ENCODE results near the gene GPR148. TPM values are rescaled to one million over a fixed set of nuclear protein-coding genes. Genes with fewer than 3 reads are reported as not detected.

GPR148 gene
- total and polyA plus RNA-seq, 2 of the 8 experiments (the other 6 are each of a cell fraction or from before 2014, with no cell fraction given): 0.05 TPM; not detected in 1

- TF ChIP-seq, protein P1, sequence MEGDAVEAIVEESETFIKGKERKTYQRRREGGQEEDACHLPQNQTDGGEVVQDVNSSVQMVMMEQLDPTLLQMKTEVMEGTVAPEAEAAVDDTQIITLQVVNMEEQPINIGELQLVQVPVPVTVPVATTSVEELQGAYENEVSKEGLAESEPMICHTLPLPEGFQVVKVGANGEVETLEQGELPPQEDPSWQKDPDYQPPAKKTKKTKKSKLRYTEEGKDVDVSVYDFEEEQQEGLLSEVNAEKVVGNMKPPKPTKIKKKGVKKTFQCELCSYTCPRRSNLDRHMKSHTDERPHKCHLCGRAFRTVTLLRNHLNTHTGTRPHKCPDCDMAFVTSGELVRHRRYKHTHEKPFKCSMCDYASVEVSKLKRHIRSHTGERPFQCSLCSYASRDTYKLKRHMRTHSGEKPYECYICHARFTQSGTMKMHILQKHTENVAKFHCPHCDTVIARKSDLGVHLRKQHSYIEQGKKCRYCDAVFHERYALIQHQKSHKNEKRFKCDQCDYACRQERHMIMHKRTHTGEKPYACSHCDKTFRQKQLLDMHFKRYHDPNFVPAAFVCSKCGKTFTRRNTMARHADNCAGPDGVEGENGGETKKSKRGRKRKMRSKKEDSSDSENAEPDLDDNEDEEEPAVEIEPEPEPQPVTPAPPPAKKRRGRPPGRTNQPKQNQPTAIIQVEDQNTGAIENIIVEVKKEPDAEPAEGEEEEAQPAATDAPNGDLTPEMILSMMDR (IDR thresholded peaks at IDR 0.05; ENCODE audit: control extremely low read depth in 1 of 3, insufficient read depth in 1 of 3, low read depth in 1 of 3, low read length in 3 of 3): peak; percentile 13 to 33 (median 28); a peak in 3 of 4 replicates
- TF ChIP-seq SRF (IDR thresholded peaks at IDR 0.05; ENCODE audit: low read depth, low read length) (no peak), PHF8 (conservative IDR thresholded peaks at IDR 0.05; ENCODE audit: low read depth, low read length) (no peak), YY1 (IDR thresholded peaks at IDR 0.05; ENCODE audit: low read depth, low read length) (no peak)
Observed at GRCh38 chr2:130776550-130776949, 47.7 kb downstream of the GPR148 start (continued).

All from H1 (cell line).